A549 treated with Hydrocortisone at 1 μM for 4 hours (cell line): ENCODE results near the gene PHF20. TPM values are rescaled to one million over a fixed set of nuclear protein-coding genes. Genes with fewer than 3 reads are reported as not detected.

Source experiments
- total RNA-seq: library from RNA; stranded (reverse); fragments of 200-300 nt; extraction: Qiagen RNA extraction; gene quantifications from 5 replicates; pipeline ENCODE4 v1.2.3, GENCODE V29; 2022

The PHF20 gene
- total RNA-seq: 30.5 to 42.4 TPM (median 36.1 TPM) in 5 replicates

GRCh38 chr20:35771689-35772562 lies at the start of gene PHF20:
Gene PHF20, plus strand, starts transcription at chr20:35772015. Its CDS starts 29,508 bp downstream, at chr20:35801523.

DNA sequence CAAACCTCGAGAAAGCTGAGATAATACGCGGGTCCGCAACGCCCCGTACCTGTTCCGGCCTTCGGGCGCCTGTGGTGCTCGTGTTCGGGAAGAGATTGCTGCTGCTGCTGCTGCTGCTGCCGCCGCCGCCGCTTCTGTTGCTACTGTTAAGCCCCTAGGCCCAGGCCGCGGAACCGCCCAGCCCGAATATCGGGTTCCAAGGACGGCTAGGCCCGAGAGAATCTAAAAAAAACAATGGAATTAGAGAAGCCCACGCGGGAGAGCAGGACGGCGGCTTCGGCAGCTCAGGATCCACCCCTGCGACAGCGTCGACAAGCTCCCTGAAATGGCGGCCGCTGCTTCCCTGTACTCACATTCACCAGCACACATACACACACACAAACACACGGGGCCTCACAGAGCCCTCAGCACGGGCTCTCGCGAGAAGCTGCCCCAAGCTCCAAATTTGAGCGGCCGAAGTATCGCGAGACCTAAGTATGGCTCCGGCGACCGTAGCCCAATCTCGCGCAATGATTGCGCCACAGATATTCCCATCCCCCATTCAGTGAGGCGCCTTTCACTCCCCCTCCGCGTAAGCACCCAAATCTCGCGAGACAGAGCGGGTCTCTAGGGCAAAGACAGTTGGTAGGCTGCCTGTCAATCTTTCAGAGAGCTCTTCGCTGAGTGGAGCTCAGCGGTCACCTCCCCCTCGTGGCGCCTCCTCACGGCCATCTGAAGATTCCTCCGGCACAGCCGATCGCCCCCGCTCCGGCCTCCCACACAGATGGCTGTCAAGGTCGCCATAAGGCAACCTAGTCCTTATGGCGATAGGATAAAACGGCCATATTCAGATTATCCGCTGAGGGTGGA lies 29.7 kb upstream of the PHF20 start, which contains the start of gene RBM39:
Gene RBM39, minus strand, starts transcription at position 369 of the 849 bp plus-strand sequence. CDS start 1,386 bp downstream, outside the sequence.

DNA sequence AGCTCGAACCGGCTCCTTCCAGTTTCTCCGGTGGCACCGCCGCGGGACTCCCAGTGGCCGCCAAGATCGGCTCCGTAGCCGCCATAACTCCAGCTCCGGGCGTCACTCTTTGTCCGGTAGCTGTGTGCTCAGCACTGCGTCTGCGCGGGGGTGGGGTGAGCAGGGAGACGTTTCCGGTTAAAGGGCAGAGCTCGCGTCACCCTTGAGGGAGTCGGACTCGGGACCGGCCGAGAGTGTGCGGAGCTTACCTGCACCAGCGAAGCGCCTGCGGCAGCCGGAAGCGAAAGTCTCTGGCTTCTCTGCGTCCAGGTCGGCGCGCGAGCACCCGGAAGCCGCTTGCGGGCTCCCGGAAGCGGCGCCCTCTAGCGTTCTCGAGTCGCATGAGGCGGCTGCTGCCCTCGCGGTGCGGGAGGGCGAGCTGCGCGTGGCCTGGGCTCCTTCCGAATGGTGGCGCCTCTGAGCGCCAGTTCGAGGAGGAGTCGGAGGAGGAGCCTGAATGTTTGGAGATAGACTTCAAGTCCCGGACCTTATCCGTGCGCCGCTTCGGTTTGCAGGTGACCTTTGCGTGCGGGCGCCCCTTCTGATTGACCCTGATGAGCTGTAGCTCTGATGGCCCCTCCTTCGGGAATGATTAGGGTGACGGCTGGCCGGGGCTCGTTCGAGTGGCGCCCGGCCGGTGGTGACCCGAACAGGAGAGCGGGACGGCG lies 182.5 kb downstream of the PHF20 start, which contains the start of gene SCAND1:
Gene SCAND1, minus strand, starts transcription at position 303 of the 707 bp plus-strand sequence. Its CDS starts 218 bp downstream, at position 85.

DNA sequence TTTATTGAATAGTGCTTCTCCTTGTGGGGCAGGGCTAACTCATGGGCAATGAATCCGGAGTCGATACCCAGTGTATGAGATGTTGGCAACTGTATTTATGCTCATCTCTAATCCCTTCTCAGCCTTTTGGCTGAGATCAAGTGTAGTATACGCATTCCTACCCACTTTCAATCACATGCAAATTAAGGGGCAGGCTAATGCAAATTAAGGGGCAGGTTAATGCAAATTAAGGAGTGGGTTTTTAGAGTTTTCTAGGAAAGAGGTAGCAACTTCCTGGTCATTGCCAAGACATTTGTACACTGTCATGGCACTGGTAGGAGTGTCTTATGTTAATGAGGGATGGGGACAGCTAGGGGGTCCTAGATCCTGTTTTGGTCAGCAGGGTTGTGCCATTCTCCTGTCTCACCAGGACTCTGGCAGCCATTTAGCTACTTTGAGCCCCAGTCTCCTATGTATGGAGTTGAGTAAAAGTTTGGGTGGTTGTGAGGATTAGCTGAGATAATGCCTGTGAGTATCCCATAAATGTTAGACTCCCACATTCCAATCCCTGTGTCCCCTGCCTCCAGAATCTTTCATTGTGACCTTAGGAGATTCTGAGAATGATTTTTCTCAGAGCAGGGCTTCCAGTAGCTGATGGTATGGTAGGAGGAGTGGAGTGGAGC lies 196.3 kb downstream of the PHF20 start, which contains the start of gene CNBD2:
Gene CNBD2, plus strand, starts transcription at position 612 of the 662 bp plus-strand sequence. CDS start 173 bp downstream, outside the sequence.

Other genes starting within 250 kb of the PHF20 start
- not detected in 5 replicates for gene C20orf173, start 242.4 kb upstream of the PHF20 start, total RNA-seq
- gene ERGIC3, start 229.9 kb upstream of the PHF20 start, total RNA-seq: 216 to 243 TPM (median 236 TPM) in 5 replicates
- gene SPAG4, start 156.2 kb upstream of the PHF20 start, total RNA-seq: 4.8 to 5.8 TPM (median 5.3 TPM) in 5 replicates
- gene CPNE1, start 107.1 kb upstream of the PHF20 start, total RNA-seq: 200 to 228 TPM (median 213 TPM) in 5 replicates
- 69.9 to 98.1 TPM (median 84.4 TPM) in 5 replicates for gene RBM12, start 107.1 kb upstream of the PHF20 start, total RNA-seq
- 36.9 to 43.5 TPM (median 38.8 TPM) in 5 replicates for gene NFS1, start 72.7 kb upstream of the PHF20 start, total RNA-seq
- gene ROMO1, start 72.6 kb upstream of the PHF20 start, total RNA-seq: 292 to 433 TPM (median 370 TPM) in 5 replicates
- gene RBM39, start 29.8 kb upstream of the PHF20 start, total RNA-seq: 179 to 231 TPM (median 200 TPM) in 5 replicates
- gene SCAND1, start 182.5 kb downstream of the PHF20 start, total RNA-seq: 64.4 to 107 TPM (median 97.1 TPM) in 5 replicates
- 6.1 to 7.0 TPM (median 6.3 TPM) in 5 replicates for gene CNBD2, start 196.6 kb downstream of the PHF20 start, total RNA-seq